ENCODE results near the gene WNK2.

Gene WNK2

GRCh38 chr9:93183663-93184431 is at the start of gene WNK2:
Gene WNK2 (plus strand): TSS chr9:93184139. CDS start chr9:93184930, 791 bp downstream.
- peak in 2 of 3 donors; percentile 14 to 27 for DNase-seq (ENCODE audit: low read depth in 2 of 3, low spot score in 1 of 3)

GRCh38 chr9:93134740-93135444 is 49.0 kb upstream of the WNK2 start:
- DNase-seq (ENCODE audit: low read depth in 2 of 3, low spot score in 1 of 3), result no peak

- DNase-seq (ENCODE audit: low read depth in 2 of 3, low spot score in 1 of 3), result no peak
Measured at GRCh38 chr9:93136011-93136440, 47.9 kb upstream of the WNK2 start.

GRCh38 chr9:93137362-93137761 is 46.6 kb upstream of the WNK2 start:
- no peak for DNase-seq (ENCODE audit: low read depth in 2 of 3, low spot score in 1 of 3)

DNA sequence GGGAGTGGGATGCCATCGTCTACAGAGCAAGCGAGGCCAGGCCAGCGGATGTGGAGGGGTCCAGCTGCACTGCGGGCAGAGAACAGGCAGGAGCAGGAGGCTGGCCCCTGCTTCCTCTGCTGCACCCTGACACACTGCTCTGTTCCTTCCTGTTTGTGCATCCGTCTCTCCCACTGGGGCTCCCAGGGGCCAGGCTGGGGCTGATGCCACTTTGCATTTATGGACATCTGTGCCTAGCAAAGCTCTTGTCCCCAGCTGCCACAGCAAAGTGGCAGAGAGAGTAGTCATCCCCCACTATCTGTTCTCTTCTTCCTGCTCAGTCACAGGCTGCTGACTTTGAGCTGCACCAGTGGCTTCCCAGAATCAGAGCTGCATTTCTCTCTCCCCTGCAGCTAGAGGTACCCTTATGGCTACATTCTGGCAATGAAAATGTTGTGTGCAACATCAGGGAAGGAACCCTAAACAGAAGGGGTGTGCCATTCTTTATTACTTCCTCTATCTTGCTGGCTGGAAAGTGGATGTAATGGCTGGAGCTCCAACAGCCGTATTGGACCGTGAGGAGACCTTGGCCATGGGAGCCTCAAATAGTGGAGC is 45.7 kb upstream of the WNK2 start:
- DNase-seq (ENCODE audit: low read depth in 2 of 3, low spot score in 1 of 3), result no peak

GRCh38 chr9:93139365-93140182 is 44.4 kb upstream of the WNK2 start:
- no peak for DNase-seq (ENCODE audit: low read depth in 2 of 3, low spot score in 1 of 3)

DNA sequence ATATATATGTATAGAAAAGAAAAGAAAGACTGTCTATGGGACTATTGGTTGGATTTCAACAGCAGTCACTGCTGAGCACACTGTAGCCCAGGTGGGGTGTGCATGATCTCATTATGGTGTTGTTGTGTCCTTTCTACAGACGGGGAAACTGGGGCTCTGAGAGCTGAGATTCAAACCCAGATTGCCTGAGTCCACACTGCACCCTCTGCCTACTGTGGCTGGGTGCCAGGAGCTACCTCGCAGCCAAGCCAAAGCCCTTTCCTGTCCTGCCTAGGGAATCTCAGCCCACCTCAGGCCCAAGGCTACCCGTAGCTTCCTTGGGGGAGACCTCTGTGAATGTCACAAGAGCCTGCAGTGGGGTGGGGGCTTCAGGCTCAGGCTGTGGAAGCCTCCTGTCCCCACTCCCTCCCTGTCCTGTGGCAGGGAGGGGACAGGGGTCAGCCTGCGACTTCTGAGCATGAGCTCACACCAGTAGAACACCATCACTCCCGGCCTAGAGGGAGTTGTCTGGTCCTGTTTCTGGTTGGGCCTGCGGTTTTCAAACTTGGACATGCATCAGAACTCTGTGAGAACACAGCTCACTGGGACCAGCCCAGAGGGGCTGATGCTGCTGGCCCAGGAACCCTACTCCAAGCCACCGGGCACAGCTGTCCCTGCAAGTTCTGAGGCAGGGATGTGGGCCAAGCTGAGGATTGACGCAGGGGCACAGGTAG is 42.0 kb upstream of the WNK2 start:
- DNase-seq (ENCODE audit: low read depth in 2 of 3, low spot score in 1 of 3), result no peak

- no peak for DNase-seq (ENCODE audit: low read depth in 2 of 3, low spot score in 1 of 3)
Measured at GRCh38 chr9:93143830-93144530, 40.0 kb upstream of the WNK2 start.

GRCh38 chr9:93146696-93147095 is 37.2 kb upstream of the WNK2 start:
- DNase-seq (ENCODE audit: low read depth in 2 of 3, low spot score in 1 of 3), result peak in 2 of 3 donors; percentile 49 to 52

DNA sequence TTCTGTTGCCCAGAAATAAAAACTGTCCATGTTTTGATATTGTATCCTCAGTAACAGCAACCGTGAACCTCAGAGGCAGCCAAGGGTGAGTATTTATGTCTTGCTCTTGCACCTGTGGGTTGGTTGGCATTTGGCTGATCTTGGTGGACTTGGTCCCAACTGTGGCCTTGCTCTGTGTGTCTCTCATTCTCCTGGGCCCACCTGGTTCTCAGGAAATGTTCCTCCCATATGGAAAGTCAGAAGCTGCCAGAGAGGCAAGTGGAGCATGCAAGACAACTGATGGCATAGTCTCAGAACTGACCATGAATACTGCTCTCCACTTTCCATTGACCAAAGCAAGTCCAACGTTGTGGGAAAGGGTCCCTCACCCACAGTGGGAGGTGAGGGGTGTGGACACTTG is 36.3 kb upstream of the WNK2 start:
- DNase-seq (ENCODE audit: low read depth in 2 of 3, low spot score in 1 of 3), result no peak

DNA sequence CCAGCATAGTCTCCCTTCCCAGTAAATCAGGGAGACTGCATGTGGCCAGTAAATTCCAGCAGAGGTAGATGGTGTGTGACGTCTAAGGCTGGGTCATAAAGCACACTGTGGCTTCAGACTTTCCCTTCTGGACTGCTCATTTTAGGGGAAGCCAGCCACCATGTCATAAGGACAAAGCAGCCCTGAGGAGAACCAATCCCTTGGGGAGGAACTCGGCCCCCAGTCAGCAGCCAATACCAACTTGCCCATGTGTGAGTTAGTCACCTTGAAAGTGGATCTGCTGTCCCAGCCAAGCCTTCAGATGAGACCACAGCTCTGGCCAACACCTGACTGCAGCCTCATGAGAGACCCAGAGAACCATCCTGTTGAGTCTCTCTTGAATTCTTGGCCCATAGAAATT is 35.2 kb upstream of the WNK2 start:
- DNase-seq (ENCODE audit: low read depth in 2 of 3, low spot score in 1 of 3), result no peak

GRCh38 chr9:93149361-93149760 is 34.6 kb upstream of the WNK2 start:
- DNase-seq (ENCODE audit: low read depth in 2 of 3, low spot score in 1 of 3), result no peak

GRCh38 chr9:93151097-93151784 is 32.7 kb upstream of the WNK2 start:
- DNase-seq (ENCODE audit: low read depth in 2 of 3, low spot score in 1 of 3), result no peak

DNA sequence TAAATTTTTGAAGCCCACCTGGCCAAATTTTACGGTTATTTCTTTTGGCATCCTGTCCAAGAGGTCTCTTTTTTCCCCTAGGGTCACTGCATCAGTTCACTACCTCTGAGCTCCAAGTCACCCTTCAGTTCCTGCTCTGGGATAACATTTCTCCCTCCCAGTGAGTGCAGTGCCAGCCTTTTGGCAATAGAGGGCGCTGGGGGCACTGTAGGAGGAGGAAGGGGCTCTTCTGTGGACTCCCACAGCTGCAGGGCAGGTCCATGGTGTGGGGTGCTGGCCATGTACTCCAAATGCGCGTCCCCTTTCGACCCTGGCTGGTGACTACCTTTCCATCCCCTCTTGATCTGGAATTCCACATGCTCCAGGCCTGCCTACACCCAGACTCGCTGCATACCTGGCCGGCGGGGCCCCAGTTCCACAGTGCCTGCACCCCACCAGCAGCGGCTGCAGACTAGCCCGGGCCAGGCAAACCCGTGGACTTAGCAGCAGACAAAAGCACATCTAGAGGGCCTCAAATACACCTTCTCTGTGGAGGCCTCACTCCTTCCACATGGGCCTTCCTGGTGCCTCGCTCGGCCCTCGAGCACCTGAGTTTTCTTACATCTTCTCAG is 29.5 kb upstream of the WNK2 start:
- peak in 1 of 3 donors; percentile 43 for DNase-seq (ENCODE audit: low read depth in 2 of 3, low spot score in 1 of 3)

GRCh38 chr9:93155716-93156474 is 28.0 kb upstream of the WNK2 start:
- no peak for DNase-seq (ENCODE audit: low read depth in 2 of 3, low spot score in 1 of 3)

- DNase-seq (ENCODE audit: low read depth in 2 of 3, low spot score in 1 of 3), result peak; percentile 45 to 53 (median 46)
Measured at GRCh38 chr9:93156475-93157008, 27.4 kb upstream of the WNK2 start.

GRCh38 chr9:93159601-93160471 is 24.1 kb upstream of the WNK2 start:
- peak; percentile 62 to 72 (median 71) for DNase-seq (ENCODE audit: low read depth in 2 of 3, low spot score in 1 of 3)

All from stimulated activated CD4-positive, alpha-beta T cell treated with anti-CD3 and anti-CD28 coated beads, Interleukin-12 subunit alpha, Interleukin-12 subunit beta, amount 100 ng/mL, for 48 hours (primary cell).